Measurements from ENCODE around the gene MEGF10. TPM values are rescaled to one million over a fixed set of nuclear protein-coding genes. Genes with fewer than 3 reads are reported as not detected.

Gene MEGF10
- polyA plus RNA-seq, 3 donors = 0.01 to 0.24 TPM; not detected in 1

GRCh38 chr5:127352068-127352467 is 61.5 kb downstream of the MEGF10 start:
- H3K27ac ChIP-seq (ENCODE audit: low read depth, low read length) = no peak overlapping the region
- 94 to 98% (median 98%) methylated on average over 2 of the region's 2 CpGs for WGBS, 3 donors

DNA sequence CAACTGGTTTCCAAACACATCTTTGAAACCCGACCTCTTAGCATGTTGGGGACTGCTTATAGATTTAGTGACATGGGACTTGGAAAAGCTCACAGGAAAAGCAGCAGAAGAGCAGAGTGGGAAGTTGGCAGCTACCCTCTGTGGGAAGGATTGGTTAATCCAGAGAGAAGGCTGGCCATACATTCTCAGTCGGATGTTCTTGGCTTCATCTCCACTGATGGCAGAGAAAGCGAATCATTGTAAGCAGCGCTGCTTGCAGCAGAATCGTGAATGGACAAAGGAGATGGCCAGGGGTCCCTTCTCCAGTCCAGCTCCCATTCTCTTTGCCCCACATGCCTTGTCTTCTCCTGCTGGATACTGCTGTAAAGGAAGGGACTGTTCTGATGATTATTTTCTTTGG is 62.7 kb downstream of the MEGF10 start:
- no peak overlapping the region for H3K27ac ChIP-seq (ENCODE audit: low read depth, low read length)
- WGBS, 3 donors = 83 to 92% (median 85%) methylated on average over 5 of the region's 5 CpGs

DNA sequence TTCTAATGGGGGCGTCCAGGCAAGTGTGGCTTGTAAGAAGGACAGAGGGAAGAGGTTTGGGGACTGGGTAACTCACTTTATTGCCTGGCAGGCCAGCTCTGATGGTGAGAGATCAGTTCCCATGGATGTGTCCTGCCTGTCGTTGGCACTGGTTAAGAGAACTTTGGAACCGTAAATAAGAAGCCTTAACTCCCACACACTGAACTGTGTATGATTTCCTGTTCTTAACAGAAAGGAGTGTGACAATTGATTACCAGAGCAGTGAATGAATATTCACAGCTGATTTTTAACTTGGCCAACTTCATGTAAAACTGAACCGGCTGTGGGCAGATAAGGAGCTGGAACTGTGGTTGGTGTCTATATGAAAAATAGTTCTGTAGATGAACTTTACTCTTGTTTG is 63.2 kb downstream of the MEGF10 start:
- no peak overlapping the region for H3K27ac ChIP-seq (ENCODE audit: low read depth, low read length)
- 38 to 61% (median 54%) methylated on average over 4 of the region's 4 CpGs for WGBS, 3 donors

- no peak overlapping the region for H3K27ac ChIP-seq (ENCODE audit: low read depth, low read length)
- WGBS, 3 donors = 76 to 83% (median 79%) methylated on average over 7 of the region's 7 CpGs
These were observed 64.7 kb downstream of the MEGF10 start for GRCh38 chr5:127355337-127355736.

- H3K27ac ChIP-seq (ENCODE audit: low read depth, low read length) = no peak overlapping the region
- 42 to 85% (median 49%) methylated on average over 2 of the region's 2 CpGs for WGBS, 3 donors
These were observed 67.7 kb downstream of the MEGF10 start for GRCh38 chr5:127358284-127358683.

GRCh38 chr5:127358740-127359139 is 68.1 kb downstream of the MEGF10 start:
- 70 to 98% (median 83%) methylated on average over 1 of the region's 1 CpG for WGBS, 3 donors
- no peak overlapping the region for H3K27ac ChIP-seq (ENCODE audit: low read depth, low read length)

DNA sequence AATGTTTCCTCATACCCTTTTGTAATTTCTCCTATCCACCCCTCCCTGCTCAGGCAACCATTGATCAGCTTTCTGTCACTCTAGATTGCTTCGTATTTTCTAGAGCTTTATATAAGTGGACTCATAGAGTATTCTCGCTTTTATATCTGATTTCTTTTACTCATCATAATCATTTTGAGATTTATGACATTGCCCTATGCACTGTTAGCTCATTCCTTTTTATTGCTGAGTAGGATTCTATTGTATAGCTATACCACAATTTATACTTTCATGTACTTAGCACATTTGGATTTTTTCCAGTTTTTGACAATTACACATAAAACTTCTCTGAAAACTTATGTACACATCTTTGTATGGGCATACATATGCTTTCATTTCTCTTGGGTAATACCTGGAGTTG is 68.9 kb downstream of the MEGF10 start:
- H3K27ac ChIP-seq (ENCODE audit: low read depth, low read length) = no peak overlapping the region
- WGBS, 3 donors = 89 to 91% (median 91%) methylated on average over 2 of the region's 2 CpGs

- WGBS, 3 donors = 77 to 88% (median 88%) methylated on average over 4 of the region's 4 CpGs
- no peak overlapping the region for H3K27ac ChIP-seq (ENCODE audit: low read depth, low read length)
These were observed 72.8 kb downstream of the MEGF10 start for GRCh38 chr5:127363403-127363802.

DNA sequence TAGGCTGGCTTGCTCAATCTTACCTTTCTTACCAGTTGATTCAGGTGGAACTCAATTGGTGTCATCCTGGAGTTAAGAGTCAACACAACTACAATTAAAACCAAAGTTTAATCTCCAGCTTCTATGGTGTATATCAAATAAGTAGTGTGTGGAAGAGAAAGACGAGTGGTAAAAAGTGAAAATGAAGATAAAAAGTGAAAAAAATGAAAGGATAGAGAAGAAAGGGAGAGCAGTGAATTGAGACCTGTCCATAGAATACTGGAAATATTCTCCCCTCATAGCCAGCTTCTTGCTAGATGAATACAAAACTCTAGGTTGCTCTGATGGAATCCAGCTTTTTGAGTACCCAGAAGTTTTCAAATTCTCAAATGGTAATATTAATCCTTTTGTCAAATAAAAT is 76.4 kb downstream of the MEGF10 start:
- 81 to 85% (median 81%) methylated on average over 1 of the region's 1 CpG for WGBS, 3 donors
- no peak overlapping the region for H3K27ac ChIP-seq (ENCODE audit: low read depth, low read length)

- 69 to 83% (median 71%) methylated on average over 1 of the region's 1 CpG for WGBS, 3 donors
- H3K27ac ChIP-seq (ENCODE audit: low read depth, low read length) = no peak overlapping the region
These were observed 77.4 kb downstream of the MEGF10 start for GRCh38 chr5:127367946-127368465.

DNA sequence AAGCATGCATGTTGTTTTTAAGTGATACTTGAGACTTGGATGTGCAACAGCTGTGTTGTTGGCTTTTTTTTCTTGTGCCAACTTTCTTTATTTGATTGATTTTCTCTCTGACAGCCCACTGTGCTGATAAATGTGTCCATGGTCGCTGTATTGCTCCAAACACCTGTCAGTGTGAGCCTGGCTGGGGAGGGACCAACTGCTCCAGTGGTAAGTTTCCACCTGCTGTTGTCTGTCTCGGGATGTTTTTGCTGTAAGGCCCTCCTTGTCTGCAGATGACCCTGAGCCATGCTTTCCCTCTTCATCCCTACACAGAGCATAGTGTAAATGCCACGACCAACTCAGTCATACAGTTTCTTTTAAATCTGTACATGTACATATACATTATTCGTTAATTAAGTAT is 79.2 kb downstream of the MEGF10 start:
- WGBS, 3 donors = 42 to 67% (median 65%) methylated on average over 4 of the region's 4 CpGs
- H3K27ac ChIP-seq (ENCODE audit: low read depth, low read length) = no peak overlapping the region

DNA sequence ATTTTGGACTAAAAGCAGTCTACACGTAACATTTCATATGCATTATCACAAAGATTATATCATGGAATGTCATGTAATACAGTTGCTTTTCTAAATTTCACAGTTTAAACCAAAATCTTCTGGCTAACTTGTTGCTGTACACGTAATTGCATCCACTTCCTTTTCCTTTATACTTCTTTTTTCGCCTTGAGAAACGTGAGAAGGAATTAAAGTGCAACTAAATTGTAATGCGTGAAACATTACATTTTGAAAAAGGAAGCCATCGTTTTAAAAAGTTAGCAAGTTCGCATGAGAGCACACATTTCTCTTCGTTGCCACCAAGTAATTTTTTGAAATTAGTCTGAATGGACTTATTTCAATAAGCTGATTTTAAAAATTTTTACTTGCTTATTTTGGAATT is 80.0 kb downstream of the MEGF10 start:
- 60 to 85% (median 64%) methylated on average over 8 of the region's 8 CpGs for WGBS, 3 donors
- H3K27ac ChIP-seq (ENCODE audit: low read depth, low read length) = no peak overlapping the region

- H3K27ac ChIP-seq (ENCODE audit: low read depth, low read length) = no peak overlapping the region
- 65 to 77% (median 77%) methylated on average over 6 of the region's 6 CpGs for WGBS, 3 donors
These were observed 83.4 kb downstream of the MEGF10 start for GRCh38 chr5:127373858-127374491.

GRCh38 chr5:127375124-127375523 is 84.5 kb downstream of the MEGF10 start:
- H3K27ac ChIP-seq (ENCODE audit: low read depth, low read length) = no peak overlapping the region

GRCh38 chr5:127375544-127376091 is 85.0 kb downstream of the MEGF10 start:
- no peak overlapping the region for H3K27ac ChIP-seq (ENCODE audit: low read depth, low read length)
- 93% methylated on average over 1 of the region's 1 CpG for WGBS, 3 donors

GRCh38 chr5:127377651-127378050 is 87.1 kb downstream of the MEGF10 start:
- no peak overlapping the region for H3K27ac ChIP-seq (ENCODE audit: low read depth, low read length)
- 92 to 96% (median 93%) methylated on average over 8 of the region's 8 CpGs for WGBS, 3 donors

GRCh38 chr5:127385936-127386335 is 95.3 kb downstream of the MEGF10 start:
- 91 to 96% (median 94%) methylated on average over 1 of the region's 1 CpG for WGBS, 3 donors
- H3K27ac ChIP-seq (ENCODE audit: low read depth, low read length) = no peak overlapping the region

DNA sequence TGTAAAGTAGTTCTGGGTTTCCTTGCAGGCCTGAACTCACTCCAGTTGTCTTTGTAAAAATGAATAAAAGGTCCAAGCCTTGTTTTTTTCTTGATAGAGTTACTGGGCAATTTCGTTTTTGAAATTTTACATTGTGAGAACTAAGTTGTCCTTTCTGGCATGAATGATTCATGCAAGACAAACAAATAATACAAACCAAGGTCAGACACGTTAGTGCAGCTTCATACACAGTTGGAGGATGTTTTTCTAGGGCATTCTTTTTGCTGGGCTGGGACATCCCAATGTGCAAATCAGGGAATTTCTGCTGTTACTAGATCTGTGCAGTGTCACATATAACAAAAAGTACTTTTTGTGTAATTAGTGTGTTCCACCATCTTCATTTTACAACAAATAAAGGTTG is 96.0 kb downstream of the MEGF10 start:
- 29 to 60% (median 57%) methylated on average over 2 of the region's 2 CpGs for WGBS, 3 donors
- no peak overlapping the region for H3K27ac ChIP-seq (ENCODE audit: low read depth, low read length)

- no peak overlapping the region for H3K27ac ChIP-seq (ENCODE audit: low read depth, low read length)
- 65 to 92% (median 78%) methylated on average over 2 of the region's 2 CpGs for WGBS, 3 donors
These were observed 99.0 kb downstream of the MEGF10 start for GRCh38 chr5:127389601-127390000.

DNA sequence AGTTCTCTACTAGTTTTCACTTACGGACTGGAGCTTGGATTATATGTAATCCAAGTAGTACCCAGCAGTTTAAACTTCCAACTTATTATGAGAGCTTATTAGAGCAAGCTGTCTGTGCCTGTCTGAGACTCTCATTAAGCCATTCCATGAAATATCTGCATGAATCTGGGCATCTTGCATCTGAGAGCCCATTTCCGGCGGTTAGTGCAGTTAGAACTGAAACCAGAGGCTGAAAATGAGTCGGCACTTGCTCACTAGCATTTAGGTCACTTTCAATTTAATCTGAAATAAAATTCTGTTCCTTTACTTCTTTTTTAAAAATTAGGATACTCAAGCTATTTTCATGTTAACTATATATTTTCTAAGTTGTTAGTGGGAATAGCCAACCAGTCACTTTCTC is 102.2 kb downstream of the MEGF10 start:
- WGBS, 3 donors = 79 to 87% (median 86%) methylated on average over 4 of the region's 4 CpGs
- no peak overlapping the region for H3K27ac ChIP-seq (ENCODE audit: low read depth, low read length)

Measured in adipose tissue (tissue), 3 donors.